Chondrocyte (in vitro differentiated cells): ENCODE measurements around the gene DDX56. TPM values are rescaled to one million over a fixed set of nuclear protein-coding genes. Genes with fewer than 3 reads are reported as not detected.

Experiments
- DNase-seq: peaks from one replicate; pipeline ENCODE4 v3.0.0; 2021; ENCODE audit warnings: mixed read lengths, low spot score
- H3K27ac Mint-ChIP-seq: one replicate; pipeline ENCODE4 v1.8.0; 2021; ENCODE audit warnings: mild to moderate bottlenecking, moderate library complexity, mixed read lengths; ENCODE audit not compliant: unreplicated experiment
- H3K27me3 Mint-ChIP-seq: 2 replicates; pipeline ENCODE4 v1.8.0; 2021; ENCODE audit warnings: low read depth, mixed read lengths
- H3K36me3 Mint-ChIP-seq: 2 replicates; pipeline ENCODE4 v1.8.0; 2021; ENCODE audit warnings: low read depth, mixed read lengths
- H3K4me1 Mint-ChIP-seq: 2 replicates; pipeline ENCODE4 v1.8.0; 2021; ENCODE audit warnings: low read depth, mild to moderate bottlenecking, mixed read lengths
- H3K4me3 Mint-ChIP-seq: one replicate; pipeline ENCODE4 v1.8.0; 2021; ENCODE audit warnings: mild to moderate bottlenecking, moderate library complexity, mixed read lengths; ENCODE audit not compliant: unreplicated experiment
- H3K9me3 Mint-ChIP-seq: 2 replicates; pipeline ENCODE4 v1.8.0; 2021; ENCODE audit warnings: low read depth, mixed read lengths
- total RNA-seq: library from RNA; stranded (reverse); gene quantifications from 3 replicates; pipeline ENCODE4 v1.2.1, GENCODE V29; 2021
- TF ChIP-seq, protein P1 (sequence below): fragments of 200-600 bp; sonication (generic); IDR thresholded peaks from 2 replicates; pipeline ENCODE4 v1.5.0; 2021; ENCODE audit warnings: antibody characterized with exemption, mild to moderate bottlenecking, moderate library complexity

Gene DDX56
- total RNA-seq, 1 donor from 2014 or later: 48.7 TPM

DNA sequence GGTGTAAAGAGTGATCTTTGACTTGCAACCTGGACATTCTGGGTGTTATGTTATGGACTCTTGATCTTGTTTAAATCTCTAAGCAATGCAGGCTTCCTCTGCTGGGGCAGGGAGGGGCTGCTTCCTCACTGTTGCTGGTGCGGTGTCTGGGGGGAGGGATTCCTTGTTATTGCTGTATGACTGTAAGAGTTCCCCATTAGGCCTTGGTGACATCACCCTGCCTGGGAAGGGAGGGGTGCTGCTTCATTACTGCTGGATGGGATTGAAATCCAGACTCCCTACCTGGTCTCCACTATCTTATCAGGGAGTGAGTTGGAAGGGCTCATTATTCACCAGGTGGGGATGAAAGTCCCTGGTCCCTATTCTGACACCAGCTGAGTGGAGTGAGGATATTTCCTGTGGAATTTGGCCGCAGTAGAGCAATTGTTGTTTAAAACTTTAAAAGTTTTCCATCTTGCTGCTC lies 41.5 kb upstream of the DDX56 start:
- Mint-ChIP-seq H3K36me3 (no peaks in the 10 kb centered on the region), H3K27me3 (no peaks in the 10 kb centered on the region), H3K4me3 (no peak overlapping the region), H3K9me3 (no peaks in the 10 kb centered on the region), H3K27ac (peak overlapping the region; percentile 72), H3K4me1 (peaks cover 38% of the 10 kb centered on the region)
- DNase-seq: no peak
- TF ChIP-seq, protein P1, sequence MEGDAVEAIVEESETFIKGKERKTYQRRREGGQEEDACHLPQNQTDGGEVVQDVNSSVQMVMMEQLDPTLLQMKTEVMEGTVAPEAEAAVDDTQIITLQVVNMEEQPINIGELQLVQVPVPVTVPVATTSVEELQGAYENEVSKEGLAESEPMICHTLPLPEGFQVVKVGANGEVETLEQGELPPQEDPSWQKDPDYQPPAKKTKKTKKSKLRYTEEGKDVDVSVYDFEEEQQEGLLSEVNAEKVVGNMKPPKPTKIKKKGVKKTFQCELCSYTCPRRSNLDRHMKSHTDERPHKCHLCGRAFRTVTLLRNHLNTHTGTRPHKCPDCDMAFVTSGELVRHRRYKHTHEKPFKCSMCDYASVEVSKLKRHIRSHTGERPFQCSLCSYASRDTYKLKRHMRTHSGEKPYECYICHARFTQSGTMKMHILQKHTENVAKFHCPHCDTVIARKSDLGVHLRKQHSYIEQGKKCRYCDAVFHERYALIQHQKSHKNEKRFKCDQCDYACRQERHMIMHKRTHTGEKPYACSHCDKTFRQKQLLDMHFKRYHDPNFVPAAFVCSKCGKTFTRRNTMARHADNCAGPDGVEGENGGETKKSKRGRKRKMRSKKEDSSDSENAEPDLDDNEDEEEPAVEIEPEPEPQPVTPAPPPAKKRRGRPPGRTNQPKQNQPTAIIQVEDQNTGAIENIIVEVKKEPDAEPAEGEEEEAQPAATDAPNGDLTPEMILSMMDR: no peak

DNA sequence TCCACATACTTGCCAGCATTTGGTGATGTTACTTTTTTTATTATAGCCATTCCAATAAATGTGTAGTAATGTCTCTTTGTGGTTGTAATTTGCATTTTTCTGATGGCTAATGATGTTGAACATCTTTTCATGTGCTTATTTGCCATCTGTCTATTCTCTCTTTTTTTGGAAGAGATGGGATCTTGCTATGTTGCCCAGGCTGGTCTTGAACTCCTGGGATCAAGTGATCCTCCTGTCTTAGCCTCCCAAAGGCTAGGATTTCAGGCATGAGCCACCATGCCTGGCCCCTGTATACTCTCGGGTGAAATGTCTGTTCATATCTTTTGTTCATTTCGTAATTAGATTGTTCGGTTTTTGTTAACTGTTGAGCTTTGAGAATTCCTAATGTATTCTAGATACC lies 36.1 kb upstream of the DDX56 start:
- Mint-ChIP-seq H3K9me3 (no peaks in the 10 kb centered on the region), H3K4me3 (no peak overlapping the region), H3K27me3 (no peaks in the 10 kb centered on the region), H3K4me1 (peaks cover 47% of the 10 kb centered on the region), H3K36me3 (peaks cover 1% of the 10 kb centered on the region), H3K27ac (no peak overlapping the region)
- DNase-seq: no peak
- TF ChIP-seq, protein P1: no peak

DNA sequence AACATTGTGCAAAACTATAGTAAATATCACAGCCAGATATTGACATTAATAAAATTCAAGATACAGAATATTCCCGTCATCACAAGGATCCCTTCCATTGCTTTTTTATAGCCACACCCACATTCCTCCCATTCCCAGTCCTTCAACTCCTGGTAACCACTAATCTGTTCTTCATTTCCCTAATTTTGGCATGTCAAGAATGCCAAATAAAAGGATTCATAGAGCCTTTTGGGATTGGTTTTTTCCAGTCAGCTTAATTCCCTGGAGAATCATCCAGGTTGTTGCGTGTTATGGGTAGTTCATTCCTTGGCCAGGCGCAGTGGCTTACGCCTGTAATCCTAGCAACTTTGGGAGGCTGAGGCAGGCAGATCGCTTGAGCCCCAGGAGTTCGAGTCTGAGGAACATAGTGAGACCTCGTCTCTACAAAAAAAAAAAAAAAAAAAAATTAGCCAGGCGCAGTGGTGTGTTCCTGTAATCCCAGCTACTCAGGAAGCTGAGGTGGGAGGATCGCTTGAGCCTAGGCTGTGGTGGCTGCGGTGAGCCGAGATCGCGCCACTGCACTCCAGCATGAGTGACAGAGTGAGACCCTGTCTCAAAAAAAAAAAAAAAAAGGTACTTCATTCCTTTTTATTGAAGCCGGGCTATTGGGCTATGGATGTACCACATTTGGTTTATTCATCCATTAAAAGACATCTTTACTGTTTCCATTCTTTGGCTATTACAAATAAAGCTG lies 35.4 kb upstream of the DDX56 start:
- Mint-ChIP-seq H3K4me3 (peak overlapping the region; percentile 28), H3K36me3 (peaks cover 1% of the 10 kb centered on the region), H3K9me3 (no peaks in the 10 kb centered on the region), H3K27ac (peak overlapping the region; percentile 70), H3K4me1 (peaks cover 42% of the 10 kb centered on the region), H3K27me3 (no peaks in the 10 kb centered on the region)
- TF ChIP-seq, protein P1: no peak
- DNase-seq: no peak

DNA sequence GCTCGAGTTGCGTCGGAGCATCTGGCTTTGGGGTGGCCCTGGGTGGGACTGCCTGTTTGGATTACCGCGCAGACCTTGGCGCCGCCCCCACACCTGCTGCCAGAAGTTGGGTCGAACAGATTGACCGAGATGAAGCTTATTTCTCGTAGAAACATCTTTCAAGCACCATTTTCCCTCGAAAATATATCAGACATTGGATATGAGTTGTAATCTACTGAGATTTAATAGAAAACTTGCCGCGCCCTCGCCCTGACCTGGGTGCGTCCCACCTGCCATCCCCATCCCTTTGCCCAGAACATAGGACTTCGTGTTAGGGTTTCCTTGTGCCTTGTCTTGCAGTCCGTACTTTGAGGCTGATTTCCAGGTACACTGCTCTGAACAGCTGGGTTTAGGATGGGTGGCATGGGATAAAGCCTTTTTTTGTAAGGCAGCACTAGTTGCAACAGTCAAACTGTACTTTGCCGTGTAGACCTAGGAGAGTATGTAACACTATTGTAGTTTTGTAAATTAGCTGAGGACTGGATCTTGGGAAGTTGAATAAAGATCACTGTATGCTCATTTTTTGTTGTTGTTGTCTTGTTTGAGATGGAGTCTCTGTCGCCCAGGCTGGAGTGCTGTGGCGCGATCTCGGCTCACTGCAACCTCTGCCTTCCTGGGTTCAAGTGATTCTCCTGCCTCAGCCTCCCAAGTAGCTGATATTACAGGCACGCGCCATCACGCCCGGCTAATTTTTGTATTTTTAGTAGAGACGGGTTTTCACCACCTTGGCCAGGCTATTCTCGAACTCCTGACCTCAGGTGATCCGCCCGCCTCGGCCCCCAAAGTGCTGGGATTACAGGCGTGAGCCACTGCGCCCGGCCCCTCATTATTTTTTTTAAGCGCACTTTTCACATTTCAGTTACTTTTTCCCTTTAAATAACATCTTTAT lies 33.7 kb upstream of the DDX56 start:
- H3K27me3 Mint-ChIP-seq: no peaks in the 10 kb centered on the region
- TF ChIP-seq, protein P1: no peak
- peaks cover 42% of the 10 kb centered on the region for H3K4me1 Mint-ChIP-seq
- peak overlapping the region; percentile 90 for H3K27ac Mint-ChIP-seq
- H3K36me3 Mint-ChIP-seq: peaks cover 1% of the 10 kb centered on the region
- H3K9me3 Mint-ChIP-seq: no peaks in the 10 kb centered on the region
- no peak for DNase-seq
- peak overlapping the region; percentile 96 for H3K4me3 Mint-ChIP-seq
